HCT116 (cell line): ENCODE measurements around the gene LYPD8. TPM values are rescaled to one million over a fixed set of nuclear protein-coding genes. Genes with fewer than 3 reads are reported as not detected.

Experiments
- ATAC-seq: fragments of 200-7000 bp; cut with Tn5 transposase; 2 replicates; pipeline ENCODE4 v1.9.1; 2020; ENCODE audit warnings: mild to moderate bottlenecking, moderate library complexity
- BruUV-seq: library from RNA; stranded (reverse); fragments of 400-500 nt; replicated peaks from 2 replicates; lab custom pipeline; 2021; lab: Mats Ljungman, UMichigan
- CTCF ChIA-PET: fragments of 300-600 bp; sonication (Branson Sonifier 250); formaldehyde crosslinking; loops from one replicate; lab custom pipeline; 2021; ENCODE audit warnings: antibody characterized with exemption; lab: Charles Lee
- POLR2A ChIA-PET: fragments of 300-600, 350-600 bp; sonication (Branson Sonifier 250); formaldehyde crosslinking; loops from one replicate; lab custom pipeline; 2021; ENCODE audit warnings: antibody characterized with exemption; lab: Charles Lee
- RAD21 ChIA-PET, 2 experiments: fragments of 300-600 bp; sonication (Branson Sonifier 250); formaldehyde crosslinking; loops; one replicate each; lab custom pipeline; 2023; ENCODE audit warnings: low total read pairs in 2 of 2; ENCODE audit not compliant: uncharacterized antibody in 2 of 2, unreplicated experiment in 2 of 2, low non-redundant PET in 1 of 2; lab: Charles Lee
- DNase-seq: peaks from one replicate; pipeline ENCODE4 v3.0.0-alpha.2; 2010; ENCODE audit warnings: low read depth, low spot score
- H2AFZ ChIP-seq: fragments of 200-600 bp; shearing (Covaris generic), sonication (generic); 2 replicates; pipeline ENCODE4 v1.6.1; 2017; ENCODE audit warnings: low read depth, mixed run types, mixed read lengths, antibody characterized with exemption, low read length; ENCODE audit not compliant: poor library complexity, severe bottlenecking
- H3K27ac ChIP-seq: 2 replicates; pipeline ENCODE4 v1.5.1; 2012; ENCODE audit warnings: low read depth, low read length
- H3K27me3 ChIP-seq: fragments of 200-600 bp; sonication (generic); 2 replicates; pipeline ENCODE4 v1.6.1; 2016; ENCODE audit warnings: mixed run types, low read length, mixed read lengths; ENCODE audit not compliant: insufficient read depth
- H3K36me3 ChIP-seq, 2 experiments: fragments of 200-500 bp in 1 of 2; fragments of 200-600 bp in 1 of 2; sonication (Bioruptor generic) in 1 of 2; sonication (generic) in 1 of 2; 2 replicates each; pipeline versions ENCODE4 v1.5.1 to v1.6.1; 2014 to 2016; ENCODE audit warnings: low read length in 2 of 2, inconsistent platforms in 1 of 2, mixed read lengths in 1 of 2, mixed run types in 1 of 2; ENCODE audit not compliant: insufficient read depth in 2 of 2, control insufficient read depth in 1 of 2
- H3K4me1 ChIP-seq, 2 experiments: fragments of 200-600 bp in 1 of 2; sonication (generic) in 1 of 2; 2 replicates each; pipeline versions ENCODE4 v1.5.1 to v1.6.1; 2012 to 2017; ENCODE audit warnings: low read length in 2 of 2, inconsistent platforms in 1 of 2, mild to moderate bottlenecking in 1 of 2, mixed read lengths in 1 of 2, mixed run types in 1 of 2, moderate library complexity in 1 of 2; ENCODE audit not compliant: insufficient read depth in 2 of 2, control insufficient read depth in 1 of 2
- H3K4me2 ChIP-seq: fragments of 200-600 bp; sonication (generic); 2 replicates; pipeline ENCODE4 v1.6.1; 2017; ENCODE audit warnings: mixed run types, low read length, mixed read lengths
- H3K4me3 ChIP-seq, 2 experiments: fragments of 200-600 bp in 1 of 2; sonication (generic) in 1 of 2; replicated peaks in 1 of 2; 2 replicates each; pipeline ENCODE4 v1.5.1; 2011 to 2016; ENCODE audit warnings: low read length in 2 of 2, control low read depth in 1 of 2, low read depth in 1 of 2, mild to moderate bottlenecking in 1 of 2, mixed read lengths in 1 of 2, mixed run types in 1 of 2
- H3K79me2 ChIP-seq: fragments of 200-600 bp; sonication (generic); 2 replicates; pipeline ENCODE4 v1.6.1; 2017; ENCODE audit warnings: mild to moderate bottlenecking, mixed run types, low read length, moderate library complexity, mixed read lengths; ENCODE audit not compliant: insufficient read depth
- H3K9ac ChIP-seq: fragments of 200-600 bp; sonication (generic); 2 replicates; pipeline ENCODE4 v1.6.1; 2016; ENCODE audit warnings: low read length, mixed read lengths
- H3K9me2 ChIP-seq: fragments of 200-600 bp; sonication (generic), shearing (Covaris generic); 2 replicates; pipeline ENCODE4 v1.6.1; 2017; ENCODE audit warnings: mixed run types, mild to moderate bottlenecking, moderate library complexity; ENCODE audit not compliant: insufficient read depth
- H3K9me3 ChIP-seq, 2 experiments: fragments of 200-500 bp in 1 of 2; fragments of 200-600 bp in 1 of 2; sonication (Bioruptor generic) in 1 of 2; sonication (generic) in 1 of 2; 2 replicates each; pipeline ENCODE4 v1.6.1; 2014 to 2017; ENCODE audit warnings: low read length in 2 of 2, mixed read lengths in 2 of 2, inconsistent platforms in 1 of 2, low read depth in 1 of 2, mild to moderate bottlenecking in 1 of 2, mixed run types in 1 of 2, moderate library complexity in 1 of 2; ENCODE audit not compliant: control insufficient read depth in 1 of 2, insufficient read depth in 1 of 2
- H4K20me1 ChIP-seq: fragments of 200-600 bp; sonication (generic), shearing (Covaris generic); 2 replicates; pipeline ENCODE4 v1.6.1; 2017; ENCODE audit warnings: mixed run types, mild to moderate bottlenecking, moderate library complexity; ENCODE audit not compliant: insufficient read depth
- ATF3 ChIP-seq: IDR thresholded peaks from 2 replicates; pipeline ENCODE4 v1.6.1; 2012
- CEBPB ChIP-seq: IDR thresholded peaks from 2 replicates; pipeline ENCODE4 v1.6.1; 2012; ENCODE audit warnings: low read depth
- ELF1 ChIP-seq: IDR thresholded peaks from 2 replicates; pipeline ENCODE4 v1.6.1; 2012; ENCODE audit warnings: low read depth, borderline replicate concordance
- EZH2phosphoT487 ChIP-seq: fragments of 200-600 bp; IDR thresholded peaks from 2 replicates; pipeline ENCODE4 v1.6.1; 2018; ENCODE audit warnings: antibody characterized with exemption, borderline replicate concordance
- JUND ChIP-seq: IDR thresholded peaks from 2 replicates; pipeline ENCODE4 v1.6.1; 2012
- REST ChIP-seq: IDR thresholded peaks from 2 replicates; pipeline ENCODE4 v1.6.1; 2012; ENCODE audit warnings: low read depth
- ZNF274 ChIP-seq: fragments of 200-500 bp; sonication (Bioruptor generic); IDR thresholded peaks from 2 replicates; pipeline ENCODE4 v1.6.1; 2014; ENCODE audit warnings: mild to moderate bottlenecking, low read depth, low read length, inconsistent platforms
- intact Hi-C: fragments of 100-400 bp; cut with micrococcal nuclease; formaldehyde crosslinking; loops from 2 replicates; pipeline ENCODE4 v1.10.0; 2022
- total RNA-seq: library from RNA; stranded (reverse); gene quantifications from one replicate; pipeline ENCODE4 v1.2.1, GENCODE V29; 2021; ENCODE audit not compliant: unreplicated experiment

The LYPD8 gene
- total RNA-seq, 1 experiment from 2014 or later, result not detected

GRCh38 chr1:248776991-248777390, 21.4 kb upstream of the LYPD8 start:
- Histone ChIP-seq H3K79me2 (no peaks in the 10 kb centered on the region), H3K36me3 (no peaks in the 10 kb centered on the region), H3K27me3 (peaks cover 7% of the 10 kb centered on the region; the same call in 1 of the 2 replicates), H2AFZ (no peak overlapping the region), H3K9me3 (no peaks in the 10 kb centered on the region), H3K9ac (no peak overlapping the region), H3K4me1 (no peaks in the 10 kb centered on the region), H3K4me3 (no peak overlapping the region), H3K4me2 (no peak overlapping the region), H4K20me1 (no peaks in the 10 kb centered on the region), H3K9me2 (no peaks in the 10 kb centered on the region), H3K27ac (no peak overlapping the region)
- POLR2A ChIA-PET, result no interaction called here
- CTCF ChIA-PET, result no interaction called here
- RAD21 ChIA-PET, result no interaction called here
- no peak for ATAC-seq
- TF ChIP-seq REST, result no peak
- TF ChIP-seq JUND, result no peak
- no peak for TF ChIP-seq EZH2phosphoT487
- TF ChIP-seq ZNF274, result no peak
- TF ChIP-seq CEBPB, result no peak
- TF ChIP-seq ELF1, result no peak
- no peak for TF ChIP-seq ATF3
- BruUV-seq, result no TSS peak
- DNase-seq, result no peak
- intact Hi-C loops, result no loop called here
